HL-60 (cell line): ENCODE measurements around the gene CCRL2.

Source experiments
- DNase-seq, 2 experiments: peaks; one replicate each; pipeline ENCODE4 v3.0.0-alpha.2; 2010 to 2020; ENCODE audit warnings: low read depth in 1 of 2, low spot score in 1 of 2
- H3K27ac ChIP-seq: fragments of 250-450 bp; sonication (Bioruptor Pico); replicated peaks from 2 replicates; pipeline ENCODE4 v1.5.1; 2020; ENCODE audit warnings: mild to moderate bottlenecking, moderate library complexity
- H3K27me3 ChIP-seq: fragments of 250-450 bp; sonication (Bioruptor Pico); 2 replicates; pipeline ENCODE4 v1.5.1; 2021; ENCODE audit warnings: mild to moderate bottlenecking, moderate library complexity; ENCODE audit not compliant: insufficient read depth, poor library complexity, severe bottlenecking
- H3K4me3 ChIP-seq: replicated peaks from 2 replicates; pipeline ENCODE4 v1.5.1; 2011; ENCODE audit warnings: mild to moderate bottlenecking, control low read depth, low read length; ENCODE audit not compliant: insufficient read depth
- GABPA ChIP-seq: IDR thresholded peaks from 2 replicates; pipeline ENCODE4 v1.6.1; 2012; ENCODE audit warnings: low read depth
- POLR2AphosphoS5 ChIP-seq: IDR thresholded peaks from 2 replicates; pipeline ENCODE4 v1.6.1; 2012; ENCODE audit warnings: low read depth
- SPI1 ChIP-seq: IDR thresholded peaks from 2 replicates; pipeline ENCODE4 v1.6.1; 2012; ENCODE audit warnings: low read depth, mild to moderate bottlenecking, borderline replicate concordance
- TF ChIP-seq, protein P1 (sequence below): IDR thresholded peaks from one replicate; pipeline ENCODE4 v1.5.1; 2011; ENCODE audit warnings: low read length, control low read depth, inconsistent platforms; ENCODE audit not compliant: insufficient read depth
- TF ChIP-seq, protein P2 (sequence below): IDR thresholded peaks from 2 replicates; pipeline ENCODE4 v1.6.1; 2012; ENCODE audit warnings: low read depth; ENCODE audit not compliant: insufficient replicate concordance

CCRL2 gene

DNA sequence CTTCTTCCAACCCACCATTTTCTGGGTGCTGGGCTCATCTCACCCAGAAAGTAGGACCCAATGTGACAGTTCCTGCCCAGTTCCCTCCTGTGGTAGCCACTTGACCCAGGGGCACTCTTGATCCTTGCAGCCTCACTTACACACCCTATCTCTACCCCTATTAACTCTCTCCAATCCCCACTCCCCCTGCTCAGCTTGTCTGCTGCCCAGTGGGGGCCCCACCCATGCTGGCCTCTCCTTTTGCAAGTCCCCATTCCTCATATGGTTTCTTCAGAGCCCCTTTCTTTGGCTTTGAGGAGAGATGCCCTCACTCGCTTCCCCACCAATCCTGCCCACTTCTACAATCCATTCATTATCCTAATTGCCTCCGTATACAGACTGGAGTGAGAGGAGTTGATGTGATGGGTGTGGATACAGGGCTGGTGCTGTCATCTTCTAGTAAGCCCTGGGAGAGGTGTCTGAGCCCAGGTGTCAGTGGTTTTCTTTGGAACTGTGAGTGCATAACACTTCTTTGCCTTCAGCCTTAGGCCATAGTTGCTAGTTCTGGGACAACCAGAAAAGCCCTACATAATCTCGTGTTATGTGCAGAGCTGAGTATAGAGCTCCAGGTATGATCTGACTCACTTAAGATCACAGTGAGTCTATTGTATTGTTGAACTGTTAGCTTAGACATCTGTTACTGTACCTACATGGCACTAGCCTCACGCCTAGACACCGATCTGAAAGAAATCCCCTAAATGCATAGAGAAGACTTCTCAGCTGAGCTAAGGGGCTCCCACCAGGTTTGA is 41.1 kb upstream of the CCRL2 start:
- no peaks in the 10 kb centered on the region for H3K27me3 ChIP-seq
- H3K27ac ChIP-seq: no peak overlapping the region
- DNase-seq: no peak
- TF ChIP-seq POLR2AphosphoS5: no peak
- TF ChIP-seq GABPA: no peak
- no peak for TF ChIP-seq SPI1
- TF ChIP-seq, protein P1, sequence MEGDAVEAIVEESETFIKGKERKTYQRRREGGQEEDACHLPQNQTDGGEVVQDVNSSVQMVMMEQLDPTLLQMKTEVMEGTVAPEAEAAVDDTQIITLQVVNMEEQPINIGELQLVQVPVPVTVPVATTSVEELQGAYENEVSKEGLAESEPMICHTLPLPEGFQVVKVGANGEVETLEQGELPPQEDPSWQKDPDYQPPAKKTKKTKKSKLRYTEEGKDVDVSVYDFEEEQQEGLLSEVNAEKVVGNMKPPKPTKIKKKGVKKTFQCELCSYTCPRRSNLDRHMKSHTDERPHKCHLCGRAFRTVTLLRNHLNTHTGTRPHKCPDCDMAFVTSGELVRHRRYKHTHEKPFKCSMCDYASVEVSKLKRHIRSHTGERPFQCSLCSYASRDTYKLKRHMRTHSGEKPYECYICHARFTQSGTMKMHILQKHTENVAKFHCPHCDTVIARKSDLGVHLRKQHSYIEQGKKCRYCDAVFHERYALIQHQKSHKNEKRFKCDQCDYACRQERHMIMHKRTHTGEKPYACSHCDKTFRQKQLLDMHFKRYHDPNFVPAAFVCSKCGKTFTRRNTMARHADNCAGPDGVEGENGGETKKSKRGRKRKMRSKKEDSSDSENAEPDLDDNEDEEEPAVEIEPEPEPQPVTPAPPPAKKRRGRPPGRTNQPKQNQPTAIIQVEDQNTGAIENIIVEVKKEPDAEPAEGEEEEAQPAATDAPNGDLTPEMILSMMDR: no peak
- TF ChIP-seq, protein P2, sequence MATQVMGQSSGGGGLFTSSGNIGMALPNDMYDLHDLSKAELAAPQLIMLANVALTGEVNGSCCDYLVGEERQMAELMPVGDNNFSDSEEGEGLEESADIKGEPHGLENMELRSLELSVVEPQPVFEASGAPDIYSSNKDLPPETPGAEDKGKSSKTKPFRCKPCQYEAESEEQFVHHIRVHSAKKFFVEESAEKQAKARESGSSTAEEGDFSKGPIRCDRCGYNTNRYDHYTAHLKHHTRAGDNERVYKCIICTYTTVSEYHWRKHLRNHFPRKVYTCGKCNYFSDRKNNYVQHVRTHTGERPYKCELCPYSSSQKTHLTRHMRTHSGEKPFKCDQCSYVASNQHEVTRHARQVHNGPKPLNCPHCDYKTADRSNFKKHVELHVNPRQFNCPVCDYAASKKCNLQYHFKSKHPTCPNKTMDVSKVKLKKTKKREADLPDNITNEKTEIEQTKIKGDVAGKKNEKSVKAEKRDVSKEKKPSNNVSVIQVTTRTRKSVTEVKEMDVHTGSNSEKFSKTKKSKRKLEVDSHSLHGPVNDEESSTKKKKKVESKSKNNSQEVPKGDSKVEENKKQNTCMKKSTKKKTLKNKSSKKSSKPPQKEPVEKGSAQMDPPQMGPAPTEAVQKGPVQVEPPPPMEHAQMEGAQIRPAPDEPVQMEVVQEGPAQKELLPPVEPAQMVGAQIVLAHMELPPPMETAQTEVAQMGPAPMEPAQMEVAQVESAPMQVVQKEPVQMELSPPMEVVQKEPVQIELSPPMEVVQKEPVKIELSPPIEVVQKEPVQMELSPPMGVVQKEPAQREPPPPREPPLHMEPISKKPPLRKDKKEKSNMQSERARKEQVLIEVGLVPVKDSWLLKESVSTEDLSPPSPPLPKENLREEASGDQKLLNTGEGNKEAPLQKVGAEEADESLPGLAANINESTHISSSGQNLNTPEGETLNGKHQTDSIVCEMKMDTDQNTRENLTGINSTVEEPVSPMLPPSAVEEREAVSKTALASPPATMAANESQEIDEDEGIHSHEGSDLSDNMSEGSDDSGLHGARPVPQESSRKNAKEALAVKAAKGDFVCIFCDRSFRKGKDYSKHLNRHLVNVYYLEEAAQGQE: no peak
- H3K4me3 ChIP-seq: no peak overlapping the region

DNA sequence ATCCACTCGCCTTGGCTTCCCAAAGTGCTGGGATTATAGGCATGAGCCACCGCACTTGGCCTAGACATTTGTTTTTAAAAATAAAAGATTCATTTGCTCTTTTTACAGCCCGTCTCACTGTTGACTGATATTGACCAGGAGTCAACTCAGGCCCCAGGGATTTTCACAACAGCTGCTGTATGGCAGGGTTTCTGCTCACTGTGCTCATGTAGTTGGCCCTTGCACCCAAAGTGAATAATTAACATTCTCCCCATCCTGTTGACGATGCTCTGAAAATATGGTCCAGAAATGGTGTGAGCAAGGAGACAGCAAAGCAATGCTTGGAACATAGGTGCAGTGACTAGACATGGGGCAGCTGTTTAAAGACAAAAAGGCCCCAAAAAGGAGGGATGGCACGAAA is 39.2 kb upstream of the CCRL2 start:
- TF ChIP-seq, protein P2: no peak
- TF ChIP-seq, protein P1: no peak
- TF ChIP-seq POLR2AphosphoS5 (no peak), SPI1 (no peak)
- H3K4me3 ChIP-seq: no peak overlapping the region
- H3K27me3 ChIP-seq: no peaks in the 10 kb centered on the region
- H3K27ac ChIP-seq: no peak overlapping the region
- no peak for DNase-seq

DNA sequence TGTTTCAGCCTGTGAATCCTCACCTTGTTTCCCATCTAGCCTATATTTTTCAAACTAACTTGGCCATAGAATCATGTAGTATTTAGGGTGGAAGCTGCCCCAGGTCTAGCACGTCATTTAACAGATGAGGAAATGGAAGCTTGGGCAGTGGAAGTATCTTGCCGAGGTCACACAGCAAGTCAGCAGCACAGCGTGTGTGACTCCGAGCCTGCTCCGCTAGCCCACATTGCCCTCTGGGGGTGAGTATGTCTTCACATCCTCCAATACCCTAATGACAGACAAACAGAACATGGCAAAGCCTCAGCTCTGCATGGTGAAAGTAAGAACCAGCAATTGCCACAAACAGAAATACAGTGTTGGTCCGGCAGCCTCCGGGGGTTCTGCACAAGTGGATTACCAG is 38.5 kb upstream of the CCRL2 start:
- H3K27me3 ChIP-seq: no peaks in the 10 kb centered on the region
- TF ChIP-seq POLR2AphosphoS5 (no peak), SPI1 (peak; percentile 73), GABPA (no peak)
- TF ChIP-seq, protein P2: no peak
- TF ChIP-seq, protein P1: peak; percentile 74
- peak overlapping the region; percentile 37 for H3K27ac ChIP-seq
- DNase-seq: peak; percentile 58 to 95
- no peak overlapping the region for H3K4me3 ChIP-seq
